GM21390 (cell line): ENCODE data around the gene EML1.

Source experiments
- ATAC-seq: cut with Tn5 transposase; IDR thresholded peaks from one replicate; pipeline ENCODE4 v1.9.1; 2021; ENCODE audit not compliant: unreplicated experiment

Gene EML1, protein sequence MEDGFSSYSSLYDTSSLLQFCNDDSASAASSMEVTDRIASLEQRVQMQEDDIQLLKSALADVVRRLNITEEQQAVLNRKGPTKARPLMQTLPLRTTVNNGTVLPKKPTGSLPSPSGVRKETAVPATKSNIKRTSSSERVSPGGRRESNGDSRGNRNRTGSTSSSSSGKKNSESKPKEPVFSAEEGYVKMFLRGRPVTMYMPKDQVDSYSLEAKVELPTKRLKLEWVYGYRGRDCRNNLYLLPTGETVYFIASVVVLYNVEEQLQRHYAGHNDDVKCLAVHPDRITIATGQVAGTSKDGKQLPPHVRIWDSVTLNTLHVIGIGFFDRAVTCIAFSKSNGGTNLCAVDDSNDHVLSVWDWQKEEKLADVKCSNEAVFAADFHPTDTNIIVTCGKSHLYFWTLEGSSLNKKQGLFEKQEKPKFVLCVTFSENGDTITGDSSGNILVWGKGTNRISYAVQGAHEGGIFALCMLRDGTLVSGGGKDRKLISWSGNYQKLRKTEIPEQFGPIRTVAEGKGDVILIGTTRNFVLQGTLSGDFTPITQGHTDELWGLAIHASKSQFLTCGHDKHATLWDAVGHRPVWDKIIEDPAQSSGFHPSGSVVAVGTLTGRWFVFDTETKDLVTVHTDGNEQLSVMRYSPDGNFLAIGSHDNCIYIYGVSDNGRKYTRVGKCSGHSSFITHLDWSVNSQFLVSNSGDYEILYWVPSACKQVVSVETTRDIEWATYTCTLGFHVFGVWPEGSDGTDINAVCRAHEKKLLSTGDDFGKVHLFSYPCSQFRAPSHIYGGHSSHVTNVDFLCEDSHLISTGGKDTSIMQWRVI

DNA sequence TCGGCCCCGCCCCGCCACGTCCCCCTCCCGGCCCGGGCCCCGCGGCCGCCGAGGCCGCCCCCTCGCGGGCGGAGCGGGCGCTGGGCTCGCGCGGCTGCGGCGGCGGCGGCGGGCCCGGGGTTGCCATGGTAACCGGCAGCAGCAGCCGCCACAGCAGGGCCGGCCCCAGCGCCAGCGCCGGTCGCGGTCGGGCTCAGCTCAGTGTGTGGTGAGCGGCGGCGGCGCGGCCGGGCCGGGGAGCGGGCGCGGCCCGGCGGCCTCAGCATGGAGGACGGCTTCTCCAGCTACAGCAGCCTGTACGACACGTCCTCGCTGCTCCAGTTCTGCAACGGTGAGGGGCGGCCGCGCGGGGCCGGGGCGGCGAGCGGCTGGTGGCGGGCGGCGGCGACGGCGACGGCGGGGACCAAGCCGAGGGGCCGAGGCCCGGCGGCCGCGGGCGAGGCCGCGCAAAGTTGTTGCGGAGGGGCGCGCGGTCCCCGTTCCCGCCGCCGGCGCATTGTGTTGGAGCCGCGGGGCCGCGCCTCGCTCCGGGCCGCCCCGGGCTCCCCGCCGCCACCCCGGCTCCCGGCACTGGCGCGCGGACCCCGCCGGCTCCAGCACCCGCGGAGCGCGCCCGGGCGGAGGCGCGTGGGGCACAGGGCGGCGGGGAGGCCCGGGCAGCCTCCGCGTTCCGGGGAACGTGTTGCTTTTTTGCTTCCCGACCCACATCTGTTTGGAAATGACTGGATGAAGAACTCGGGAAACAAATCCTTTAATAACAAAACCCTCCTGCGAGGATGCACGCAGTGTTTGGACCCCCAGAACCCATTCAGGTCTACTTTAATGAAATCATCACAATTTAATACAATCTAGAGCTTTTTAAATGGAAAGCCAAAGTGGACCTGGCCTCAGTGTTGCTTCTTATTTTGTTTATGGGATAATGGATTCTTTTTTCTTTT, at the start of gene EML1:
Gene EML1 (plus strand): TSS at position 201 of the 938 bp plus-strand sequence. CDS start 64 bp downstream, at position 265.
- ATAC-seq: peak; percentile 93

DNA sequence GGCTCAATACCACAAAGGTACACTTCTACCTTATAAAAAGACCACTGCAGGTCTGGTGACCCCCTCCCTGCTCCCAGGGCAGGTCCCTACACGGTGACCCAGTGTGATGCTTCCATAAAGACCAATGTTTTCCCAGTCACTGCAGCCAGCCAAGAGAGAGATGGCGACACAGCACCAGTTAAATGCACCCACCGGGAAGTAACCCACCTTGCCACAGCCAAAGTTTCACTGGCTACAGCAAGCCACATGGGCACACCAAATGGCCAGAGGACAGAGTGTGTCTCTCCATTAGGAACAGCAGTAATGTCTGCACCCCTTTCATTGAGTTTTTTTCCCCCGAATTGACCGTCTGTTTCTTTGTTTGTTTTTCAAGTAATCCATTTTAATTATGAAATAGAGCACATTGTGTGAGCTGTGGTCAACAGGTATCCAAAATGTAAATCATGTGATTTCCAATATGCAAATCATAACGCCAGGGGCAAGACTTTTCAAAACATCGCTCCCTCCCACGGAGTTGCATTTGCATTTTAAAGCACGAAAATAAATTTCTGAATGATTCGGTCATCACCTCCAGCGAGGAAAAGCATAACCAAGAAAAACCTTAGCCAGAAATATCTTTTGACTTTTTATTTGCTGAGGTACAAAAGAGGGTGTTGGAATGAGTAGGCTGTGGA, 48.9 kb upstream of the EML1 start:
- no peak for ATAC-seq

DNA sequence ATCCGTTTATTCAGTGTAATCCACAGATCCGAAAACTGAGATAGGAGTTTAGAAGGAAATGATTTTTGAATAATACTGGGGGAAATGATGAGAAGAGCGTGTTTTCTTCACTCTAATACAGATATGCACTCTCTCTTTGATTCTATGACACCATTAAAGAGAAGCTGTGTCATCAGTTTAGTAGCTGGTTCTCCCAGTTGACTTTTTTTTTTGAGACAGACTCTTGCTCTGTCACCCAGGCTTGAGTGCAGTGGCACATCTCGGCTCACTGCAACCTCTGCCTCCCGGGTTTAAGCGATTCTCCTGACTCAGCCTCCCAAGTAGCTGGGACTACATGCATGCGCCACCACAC, 48.4 kb upstream of the EML1 start:
- no peak for ATAC-seq

DNA sequence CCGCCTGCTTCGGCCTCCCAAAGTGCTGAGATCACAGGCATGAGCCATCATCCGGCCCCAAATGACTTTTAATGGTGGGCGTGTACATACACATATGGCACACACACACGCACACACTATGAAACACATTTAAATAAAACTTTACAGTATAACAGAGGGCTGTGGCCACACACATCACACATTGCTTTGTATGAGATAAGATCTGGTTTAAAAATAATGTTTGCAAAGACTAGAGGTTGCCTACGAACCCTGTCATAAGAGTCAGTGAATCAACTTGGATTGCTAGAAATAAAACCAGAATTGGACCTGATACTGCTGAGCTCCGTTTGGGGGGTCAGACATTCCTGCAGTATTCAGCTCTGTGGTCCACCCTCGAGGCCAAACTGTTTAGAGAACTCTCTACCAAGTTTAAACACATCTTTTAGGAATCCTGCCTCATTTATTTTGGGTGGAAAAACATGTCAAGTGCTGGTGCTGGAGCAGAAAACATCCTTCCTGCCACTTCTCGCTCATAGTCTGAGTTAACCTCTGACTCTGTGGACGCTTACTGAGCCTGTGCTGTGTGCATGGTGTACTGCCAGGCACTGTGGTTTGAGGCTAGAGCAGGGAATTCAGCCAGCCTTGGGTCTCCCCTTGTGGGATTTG, 47.8 kb upstream of the EML1 start:
- no peak for ATAC-seq

DNA sequence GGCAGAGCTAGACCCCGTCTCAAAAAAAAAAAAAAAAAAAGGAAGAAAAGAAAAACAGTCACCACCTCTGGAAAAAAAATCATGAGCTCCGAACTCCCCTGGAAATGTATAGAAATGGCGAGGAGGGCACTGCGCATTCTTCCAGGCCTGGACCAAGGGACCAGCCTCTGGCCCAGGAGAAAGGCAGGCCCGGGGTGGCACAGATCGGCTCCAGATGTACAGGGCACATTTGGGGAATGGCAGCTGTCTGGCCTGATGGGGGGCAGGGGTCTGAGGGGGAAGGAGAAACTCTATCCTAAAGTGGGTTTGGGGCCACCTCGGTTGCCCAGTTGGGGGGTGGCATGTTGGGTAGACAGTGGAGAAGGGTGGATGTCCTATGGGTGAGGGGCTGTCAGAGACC, 46.0 kb upstream of the EML1 start:
- ATAC-seq: no peak

DNA sequence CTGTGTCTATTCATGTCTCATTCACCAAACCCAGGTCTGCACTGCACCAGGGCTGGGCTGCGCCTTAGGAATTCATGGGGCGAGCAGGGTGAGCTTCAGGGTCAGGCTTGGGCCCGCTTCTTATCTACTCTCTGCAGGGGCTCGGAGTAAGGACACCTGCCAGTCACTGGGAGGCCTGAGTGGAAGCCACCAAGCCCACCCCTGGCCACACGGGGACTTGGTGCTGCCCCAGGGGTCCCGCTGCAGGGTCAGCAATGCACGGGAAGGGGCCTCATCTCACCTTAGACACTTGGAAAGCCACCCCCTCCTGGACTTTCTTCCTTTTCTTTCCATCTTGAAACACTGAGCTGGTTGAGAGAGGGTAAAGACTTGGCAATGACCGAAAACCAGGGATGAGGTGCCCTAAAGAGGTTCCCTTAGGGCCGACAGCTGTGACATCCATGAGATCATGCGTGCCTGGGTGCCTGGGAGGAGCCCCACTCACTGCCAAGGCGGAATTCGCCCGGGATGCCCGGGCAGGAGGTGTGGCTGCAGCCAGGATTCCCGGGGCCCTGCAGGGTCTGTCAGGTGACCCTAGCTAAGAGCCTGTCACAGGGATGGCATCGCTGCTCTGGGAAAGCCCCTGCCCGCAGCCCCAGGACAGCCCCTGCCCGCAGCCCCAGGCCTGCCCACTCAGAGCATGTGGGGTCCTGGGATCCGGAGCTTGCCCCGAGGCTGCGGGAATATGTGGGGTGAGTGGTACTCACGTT, 45.5 kb upstream of the EML1 start:
- ATAC-seq: no peak

DNA sequence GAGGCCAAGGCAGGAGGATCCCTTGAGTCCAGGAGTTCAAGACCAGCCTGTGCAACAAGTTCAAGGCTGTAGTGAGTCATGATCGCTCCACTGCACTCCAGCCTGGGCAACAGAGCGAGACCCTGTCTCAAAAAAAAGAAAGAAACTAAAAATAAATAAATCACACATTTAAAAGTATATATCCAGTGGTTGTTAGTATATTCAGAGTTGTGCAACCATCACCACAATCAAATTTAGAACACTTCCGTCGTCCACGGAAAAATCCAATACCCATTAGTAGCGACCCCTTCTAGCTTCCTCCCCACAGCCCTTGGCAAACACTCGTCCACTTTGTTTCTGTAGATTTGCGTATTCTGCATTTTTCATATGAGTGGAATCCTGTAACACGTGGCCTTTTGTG, 44.7 kb upstream of the EML1 start:
- no peak for ATAC-seq

DNA sequence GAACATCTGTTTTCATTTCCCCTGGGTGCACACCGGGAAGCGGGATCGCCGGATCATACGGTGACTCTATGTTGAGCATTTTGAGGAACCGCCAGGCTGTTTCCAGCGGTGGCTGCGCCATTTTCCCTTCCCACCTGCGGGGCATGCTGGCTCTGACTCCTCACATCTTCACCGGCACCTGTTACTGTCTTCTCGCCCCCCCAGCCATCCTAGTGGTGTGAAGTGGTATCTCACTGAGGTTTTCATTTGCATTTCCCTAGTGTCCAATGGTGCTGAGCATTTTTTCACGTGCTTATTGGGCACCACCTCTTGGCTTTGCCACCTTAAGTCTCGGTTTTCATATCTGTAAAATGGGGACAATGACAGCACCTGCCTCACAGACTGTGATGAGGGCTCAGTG, 44.1 kb upstream of the EML1 start:
- no peak for ATAC-seq

DNA sequence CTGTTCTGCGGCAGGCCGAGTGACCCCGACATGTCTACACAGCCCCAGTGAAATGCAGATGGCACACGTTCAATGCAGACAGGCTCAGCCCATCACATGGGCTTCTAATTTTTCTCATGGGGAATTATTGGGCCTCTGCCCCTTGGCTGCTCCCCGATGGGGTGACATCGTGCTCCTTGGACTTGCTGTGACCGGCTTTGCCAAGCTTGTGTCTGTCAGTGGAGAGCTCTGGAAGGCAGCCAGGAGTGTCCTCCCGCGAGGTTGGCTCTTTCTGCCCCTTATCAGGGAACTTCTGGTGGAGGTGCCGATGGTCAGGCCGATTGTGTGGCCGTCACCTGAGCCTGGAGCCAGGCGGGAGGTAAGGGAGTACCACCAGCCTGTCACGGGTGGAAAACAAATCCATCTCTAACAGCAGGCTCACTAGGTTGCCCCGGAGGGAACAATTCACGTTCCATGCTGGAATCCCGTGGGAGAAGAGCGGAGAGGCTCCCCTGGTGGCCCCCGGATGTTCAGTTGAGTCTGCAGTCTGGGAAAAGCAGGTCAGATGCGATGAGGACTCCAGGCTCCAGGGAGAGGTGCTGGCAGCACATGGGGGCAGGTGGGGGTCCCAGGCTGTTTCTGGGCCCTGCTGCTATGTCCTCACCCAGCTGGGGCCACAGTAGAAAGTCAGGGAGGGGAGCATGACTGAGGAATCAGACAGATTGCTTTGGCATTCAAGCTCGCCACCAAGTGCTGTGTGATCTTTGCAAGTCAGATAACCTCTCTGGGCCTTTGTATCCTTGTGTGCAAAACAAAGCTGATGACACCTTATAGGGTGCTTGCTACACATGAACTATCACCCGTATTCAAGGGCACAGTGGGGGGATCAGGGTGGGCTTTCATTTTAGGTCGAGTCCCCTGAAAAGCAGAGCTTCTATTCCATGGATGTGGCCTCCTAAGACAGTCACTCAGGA, 43.2 kb upstream of the EML1 start:
- no peak for ATAC-seq

DNA sequence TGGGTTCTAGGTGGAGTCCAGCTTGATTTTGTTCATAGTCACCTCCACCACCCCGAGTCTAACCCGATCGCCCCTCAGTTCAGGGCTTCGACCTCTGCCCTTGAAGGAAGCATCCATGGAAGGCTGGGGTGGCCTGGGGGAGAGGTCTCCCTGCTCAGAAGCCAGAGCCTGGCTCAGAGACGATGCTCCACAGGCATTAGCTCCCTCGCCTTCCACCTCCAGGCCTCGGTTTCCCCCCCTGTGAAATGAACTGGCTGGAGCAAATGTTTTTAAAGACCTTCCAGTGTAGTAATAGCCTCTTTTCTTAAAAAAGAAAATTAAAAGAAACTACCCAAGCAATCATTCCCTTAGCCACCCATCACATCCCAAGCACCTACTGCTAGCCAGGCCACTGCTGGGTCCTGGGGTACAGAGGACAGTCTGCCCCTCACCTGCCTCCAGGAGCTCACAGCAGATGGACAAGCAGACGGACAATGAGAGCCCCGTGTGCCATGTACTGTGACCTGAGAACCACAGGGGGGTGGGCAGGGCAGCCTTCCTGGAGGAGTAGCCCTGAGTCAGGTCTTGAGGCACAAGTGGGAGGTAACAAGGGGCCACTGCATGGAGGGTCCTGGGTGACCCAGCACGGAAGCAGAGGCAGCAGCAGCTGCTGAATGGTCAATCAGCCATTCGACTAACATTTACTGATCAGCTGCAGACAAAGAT, 42.3 kb upstream of the EML1 start:
- ATAC-seq: no peak

DNA sequence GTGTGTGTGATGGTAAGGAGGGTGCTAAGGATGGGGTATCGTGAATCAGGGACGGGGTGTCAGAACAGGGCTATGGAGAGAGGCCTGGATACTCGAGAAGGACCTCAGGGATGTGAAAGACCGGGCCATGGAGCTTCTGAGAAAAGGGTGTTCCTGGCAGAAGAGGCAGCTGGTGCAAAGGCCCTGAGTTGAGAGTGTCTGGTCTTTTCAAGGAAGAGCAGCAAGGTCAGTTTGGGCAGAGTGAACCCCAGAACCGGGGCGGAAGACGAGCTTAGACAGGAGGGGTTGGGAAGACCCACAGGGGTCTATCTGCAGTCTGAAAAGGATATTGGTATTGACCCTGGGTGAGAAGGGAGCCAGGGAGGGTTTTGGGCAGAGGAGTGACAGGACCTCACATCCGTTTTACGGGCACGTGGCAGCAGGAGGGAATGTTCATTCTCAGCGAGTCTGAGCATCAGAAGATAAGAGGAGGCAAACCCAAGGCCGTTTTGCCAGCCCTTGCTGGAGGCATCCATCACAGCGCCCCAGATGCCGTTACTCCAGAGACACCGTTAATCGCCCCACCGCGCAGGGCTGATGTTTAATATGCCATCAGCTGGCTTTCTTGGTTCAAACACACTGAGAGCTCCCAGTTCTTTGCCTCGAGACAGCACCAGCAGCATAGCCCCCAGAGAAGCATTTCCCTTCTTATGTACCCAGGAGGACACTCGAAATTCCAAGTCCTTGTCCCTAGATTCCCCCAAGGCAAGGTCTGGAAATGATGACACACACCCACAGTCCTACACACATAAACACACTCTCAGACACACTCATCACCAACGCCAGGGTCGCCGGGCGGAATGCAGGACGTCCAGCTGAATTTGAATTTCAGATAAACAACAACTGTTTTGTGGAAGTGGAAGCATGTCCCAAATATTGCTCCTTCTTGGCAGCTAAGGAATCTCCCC, 41.4 kb upstream of the EML1 start:
- ATAC-seq: no peak

DNA sequence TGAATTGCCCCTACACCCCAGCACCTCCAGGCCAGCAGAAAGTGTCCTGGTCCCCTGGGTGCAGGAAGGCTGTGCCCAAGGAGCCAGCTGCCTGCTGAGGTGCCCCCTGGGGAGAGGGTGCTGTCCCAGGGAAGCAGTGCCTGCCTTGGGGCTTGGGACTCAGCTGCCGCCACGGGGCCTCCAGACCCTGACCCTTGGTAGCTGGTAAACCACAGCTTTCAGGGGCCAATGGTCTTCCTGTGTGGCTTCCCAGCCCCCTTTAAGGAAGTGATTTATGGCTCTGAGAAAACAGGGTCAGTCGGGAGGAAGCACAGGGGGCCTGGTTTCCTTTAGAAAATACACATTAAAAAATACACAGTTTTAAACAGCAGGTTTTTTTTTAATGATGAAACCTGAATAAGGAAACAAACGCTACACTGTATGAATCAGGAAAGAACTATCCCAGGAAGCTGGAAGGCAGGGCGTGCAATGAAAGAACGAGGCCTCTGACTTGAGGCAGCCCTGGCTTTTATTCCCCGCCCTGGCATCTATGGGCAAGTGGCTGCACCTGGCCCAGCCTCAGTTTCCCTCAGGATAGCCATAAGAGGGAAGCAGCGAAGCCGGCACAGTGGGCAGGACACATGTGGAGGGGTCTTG, 40.6 kb upstream of the EML1 start:
- no peak for ATAC-seq

DNA sequence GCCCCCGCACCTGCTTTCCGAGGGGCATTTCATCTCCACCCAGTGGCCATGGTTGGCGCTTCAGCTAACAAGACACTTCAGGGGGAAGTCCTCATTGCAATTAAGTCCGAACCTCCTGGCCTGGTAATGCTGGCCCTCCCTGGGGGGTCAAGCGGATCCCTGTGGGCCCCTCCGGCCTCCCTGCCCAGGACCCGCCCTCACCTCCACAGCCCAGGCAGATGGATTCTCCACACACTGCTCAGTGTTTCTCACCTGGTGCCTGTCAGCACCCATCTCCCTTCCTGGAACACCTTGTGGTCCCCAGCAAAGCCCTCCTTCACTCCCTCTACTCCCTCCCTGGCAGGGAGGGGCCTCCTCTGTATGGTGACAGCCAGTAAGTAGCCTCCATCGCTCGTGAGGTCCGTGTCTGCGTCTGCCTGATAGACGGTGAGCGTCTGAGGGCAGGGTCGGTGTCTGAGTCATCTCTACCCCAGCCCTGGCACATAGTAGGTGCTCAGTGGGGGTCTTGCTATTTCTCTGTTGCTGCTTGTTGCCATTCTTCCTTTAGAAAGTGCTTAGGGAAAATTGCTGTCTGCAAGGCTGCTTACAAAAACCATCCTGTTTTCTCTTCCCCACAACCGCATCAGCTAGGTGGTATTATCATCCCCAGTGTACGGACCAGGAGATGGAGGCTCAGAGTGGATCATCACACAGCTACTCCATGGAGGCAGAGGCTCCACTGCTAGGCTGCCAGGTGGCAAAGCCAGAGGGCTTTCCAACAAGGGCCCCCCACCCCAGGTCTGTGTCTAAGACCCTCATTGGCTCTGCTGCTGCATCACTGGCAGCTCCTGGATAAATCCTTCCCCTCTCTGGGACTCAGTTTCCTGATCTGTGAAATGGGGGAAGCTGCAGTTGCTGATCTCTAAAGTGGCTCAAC, 39.7 kb upstream of the EML1 start:
- ATAC-seq: no peak

DNA sequence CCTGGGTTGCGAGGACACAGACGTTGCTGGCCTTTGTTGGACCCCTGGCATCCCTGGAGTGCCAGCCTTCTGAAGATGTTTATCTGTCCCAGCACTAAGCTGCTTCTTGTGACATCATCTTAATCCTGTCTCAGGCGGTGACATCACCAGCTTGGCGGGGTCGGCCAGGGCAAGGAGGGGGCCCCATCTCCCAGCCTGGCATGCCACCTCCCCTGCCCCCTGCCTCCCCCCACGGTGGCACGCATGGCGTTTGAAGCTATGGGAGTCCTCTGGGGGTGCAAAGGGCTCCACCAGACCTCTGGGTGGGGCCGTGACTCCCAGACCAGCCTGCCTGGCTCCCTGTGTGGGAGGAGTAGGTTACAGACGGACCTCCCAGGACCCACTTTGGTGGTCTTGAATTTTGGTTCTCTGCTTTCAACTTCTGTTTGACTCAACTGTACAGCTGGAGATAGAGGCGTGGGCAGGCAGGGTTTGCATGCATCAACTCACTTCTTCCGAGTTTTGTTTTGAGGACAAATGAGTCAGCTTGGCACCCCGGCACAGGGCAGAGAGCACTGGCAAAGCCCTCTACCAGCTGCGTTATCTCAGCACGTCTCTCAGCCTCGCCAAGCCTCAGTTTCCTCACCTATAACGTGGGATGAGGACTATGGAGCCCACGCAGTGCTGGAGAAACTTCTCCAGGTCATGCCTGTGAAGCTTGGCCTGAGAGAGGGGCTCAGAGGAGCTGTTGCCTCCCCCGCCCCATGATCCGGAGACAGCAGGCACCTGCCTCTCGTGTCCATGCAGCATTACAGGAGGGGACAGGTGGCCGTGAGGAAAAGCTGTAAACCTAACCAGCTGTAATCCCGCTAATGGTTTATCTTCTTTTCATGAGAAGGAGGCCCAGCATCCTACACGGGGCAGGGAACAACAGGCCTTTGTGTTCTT, 38.8 kb upstream of the EML1 start:
- no peak for ATAC-seq
